ENCODE data around the gene IFT88. TPM values are rescaled to one million over a fixed set of nuclear protein-coding genes. Genes with fewer than 3 reads are reported as not detected.

The IFT88 gene
- total and polyA plus RNA-seq, 2 of the 8 experiments (the other 6 are each of a cell fraction or from before 2014, with no cell fraction given): 1.7 to 5.8 TPM

DNA sequence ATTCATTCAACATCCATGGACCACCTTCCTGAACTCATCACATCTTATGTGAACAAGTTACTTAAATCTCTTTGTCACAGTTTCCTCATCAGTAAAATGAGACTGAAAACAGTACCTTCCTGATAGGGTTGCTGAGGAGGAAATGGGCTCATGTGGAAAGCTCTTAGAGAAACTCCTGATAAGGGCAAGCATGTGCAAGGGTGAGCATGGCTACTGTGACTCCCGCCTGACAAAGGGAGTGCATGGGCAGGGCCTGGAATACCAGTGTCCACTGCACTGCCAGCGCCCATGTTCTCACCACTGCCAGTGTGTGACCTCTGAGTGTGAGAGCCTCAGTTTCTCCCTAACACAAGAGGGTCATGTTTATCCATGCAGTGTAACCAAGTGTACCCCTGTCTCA, 109.3 kb downstream of the IFT88 start:
- no peak overlapping the region for H3K9ac ChIP-seq (replicated peaks in 1 of 4; ENCODE audit: extremely low read depth in 1 of 4, low read depth in 3 of 4, low read length in 3 of 4)
- ChIA-PET POLR2A (ENCODE audit: partially characterized antibody) (no interaction called here), CTCF (ENCODE audit: partially characterized antibody) (interaction anchor here (0.6 kb wide), 1 partner anchor 103 kb away, joined by 3 read pairs; no protein-coding TSS in a partner anchor)
- no peak overlapping the region for H2BK20ac ChIP-seq (ENCODE audit: low read length)
- no peak overlapping the region for H3K4ac ChIP-seq (replicated peaks; ENCODE audit: insufficient read length, low read depth, low read length)
- H4K5ac ChIP-seq (ENCODE audit: insufficient read length, low read depth, low read length): no peak overlapping the region
- no peak overlapping the region for H3K27ac ChIP-seq (ENCODE audit: low read depth, low read length)
- no peaks in the 10 kb centered on the region for H3K36me3 ChIP-seq (ENCODE audit: control insufficient read depth in 2 of 4, insufficient read depth in 4 of 4, low read length in 3 of 4)
- no peak overlapping the region for H2BK12ac ChIP-seq (ENCODE audit: low read depth, low read length)
- H3K23me2 ChIP-seq (ENCODE audit: low read depth, low read length): no peaks in the 10 kb centered on the region
- 92% methylated on average over 2 of the region's 2 CpGs; no CpG with 5 or more reads in 1 of the 2 experiments for WGBS, 2 experiments (ENCODE audit: extremely low coverage in 1 of 2, insufficient coverage in 1 of 2, insufficient read length in 1 of 2, insufficient replicate concordance in 2 of 2, low coverage in 1 of 2, low lambda C conversion rate in 2 of 2, missing lambda C conversion rate in 1 of 2)
- no peak overlapping the region for H4K91ac ChIP-seq (replicated peaks; ENCODE audit: insufficient read length, low read length)
- no peak overlapping the region for H3K4me2 ChIP-seq (ENCODE audit: insufficient read depth in 1 of 2, low read depth in 2 of 2, low read length in 2 of 2)
- no peak overlapping the region for H2BK15ac ChIP-seq (ENCODE audit: low read length)
- H3K27me3 ChIP-seq (replicated peaks in 1 of 4; ENCODE audit: control insufficient read depth in 3 of 4, extremely low read depth in 1 of 4, insufficient read depth in 3 of 4, low read length in 3 of 4): no peaks in the 10 kb centered on the region
- H3K4me1 ChIP-seq (replicated peaks in 1 of 4; ENCODE audit: control insufficient read depth in 3 of 4, insufficient read depth in 4 of 4, low read length in 3 of 4): no peaks in the 10 kb centered on the region; a peak in 1 of 7 replicates
- DNase-seq (ENCODE audit: low read depth in 1 of 2, low spot score in 2 of 2): no peak
- H3K4me3 ChIP-seq (ENCODE audit: extremely low read depth in 1 of 4, insufficient read depth in 2 of 4, low read depth in 3 of 4, low read length in 4 of 4): no peak overlapping the region
- no peak overlapping the region for H4K8ac ChIP-seq (ENCODE audit: extremely low read depth, insufficient read depth, low read length)
- H3K9me3 ChIP-seq (ENCODE audit: insufficient read depth in 2 of 2, low read depth in 1 of 2, low read length in 1 of 2): no peaks in the 10 kb centered on the region
- no peak overlapping the region for H3K23ac ChIP-seq (ENCODE audit: insufficient read length)
- H3K79me1 ChIP-seq (ENCODE audit: low read depth, low read length): no peaks in the 10 kb centered on the region
- H3K18ac ChIP-seq (ENCODE audit: extremely low read depth, low read length): no peak overlapping the region
- no peak overlapping the region for H2AFZ ChIP-seq (ENCODE audit: low read length)
- no peak overlapping the region for H2AK5ac ChIP-seq (ENCODE audit: low read depth, low read length)
- no peak overlapping the region for H2BK5ac ChIP-seq (ENCODE audit: low read depth, low read length)
- H4K20me1 ChIP-seq (replicated peaks in 1 of 2; ENCODE audit: control insufficient read depth in 1 of 2, insufficient read depth in 2 of 2, low read length in 2 of 2): no peaks in the 10 kb centered on the region
- H2BK120ac ChIP-seq (replicated peaks; ENCODE audit: low read depth, low read length): no peak overlapping the region
- no peak for FAIRE-seq
- H3K14ac ChIP-seq (ENCODE audit: insufficient read length): no peak overlapping the region
- H3K56ac ChIP-seq (replicated peaks; ENCODE audit: insufficient read length, low read depth, low read length): no peak overlapping the region
- no peaks in the 10 kb centered on the region for H3K79me2 ChIP-seq (ENCODE audit: control insufficient read depth in 1 of 2, insufficient read depth in 2 of 2, low read length in 2 of 2)
- no peak for TF ChIP-seq HDAC2 (IDR thresholded peaks at IDR 0.05; ENCODE audit: borderline replicate concordance in 1 of 2, low read depth in 2 of 2, low read length in 2 of 2)
- TF ChIP-seq, protein P1, sequence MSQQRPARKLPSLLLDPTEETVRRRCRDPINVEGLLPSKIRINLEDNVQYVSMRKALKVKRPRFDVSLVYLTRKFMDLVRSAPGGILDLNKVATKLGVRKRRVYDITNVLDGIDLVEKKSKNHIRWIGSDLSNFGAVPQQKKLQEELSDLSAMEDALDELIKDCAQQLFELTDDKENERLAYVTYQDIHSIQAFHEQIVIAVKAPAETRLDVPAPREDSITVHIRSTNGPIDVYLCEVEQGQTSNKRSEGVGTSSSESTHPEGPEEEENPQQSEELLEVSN (IDR thresholded peaks at IDR 0.05): no peak

All from H1 (cell line).